SK-N-SH (cell line): ENCODE results near the gene FOXK2.

Experiments
- CTCF ChIP-seq: fragments of 200-600 bp; sonication (generic); IDR thresholded peaks from 2 replicates; pipeline ENCODE4 v1.6.1; 2017; ENCODE audit warnings: antibody characterized with exemption, mild to moderate bottlenecking, moderate library complexity
- EZH2phosphoT487 ChIP-seq: fragments of 200-600 bp; sonication (generic); IDR thresholded peaks from 2 replicates; pipeline ENCODE4 v1.6.1; 2017; ENCODE audit warnings: low read depth, mixed run types, mild to moderate bottlenecking, antibody characterized with exemption, moderate library complexity, borderline replicate concordance
- FOXJ3 ChIP-seq: sonication (generic); formaldehyde crosslinking; IDR thresholded peaks from 2 replicates; pipeline ENCODE4 v1.5.1; 2020; ENCODE audit warnings: mild to moderate bottlenecking, missing genetic modification reagents
- FOXM1 ChIP-seq: IDR thresholded peaks from 2 replicates; pipeline ENCODE4 v1.4.0; 2012; ENCODE audit warnings: low read depth, mild to moderate bottlenecking
- GABPA ChIP-seq: IDR thresholded peaks from 2 replicates; pipeline ENCODE4 v1.4.0; 2012; ENCODE audit warnings: low read depth, mild to moderate bottlenecking
- JUND ChIP-seq: IDR thresholded peaks from 2 replicates; pipeline ENCODE4 v1.4.0; 2012
- MAX ChIP-seq: IDR thresholded peaks from 2 replicates; pipeline ENCODE4 v1.4.0; 2012; ENCODE audit warnings: low read depth
- MEF2A ChIP-seq: IDR thresholded peaks from 2 replicates; pipeline ENCODE4 v1.4.0; 2012; ENCODE audit warnings: low read depth, borderline replicate concordance
- PBX3 ChIP-seq: IDR thresholded peaks from 2 replicates; pipeline ENCODE4; 2012
- RCOR1 ChIP-seq: fragments of 150-350 bp; IDR thresholded peaks from 2 replicates; pipeline ENCODE4 v1.6.1; 2017; ENCODE audit warnings: antibody characterized with exemption, low read length
- RXRA ChIP-seq: IDR thresholded peaks from 2 replicates; pipeline ENCODE4 v1.4.0; 2012; ENCODE audit warnings: low read depth, mild to moderate bottlenecking, borderline replicate concordance
- TAF1 ChIP-seq: IDR thresholded peaks from 2 replicates; pipeline ENCODE4 v1.6.1; 2012; ENCODE audit warnings: low read depth, mild to moderate bottlenecking, low read length, moderate library complexity, borderline replicate concordance
- USF2 ChIP-seq: fragments of 150-350 bp; IDR thresholded peaks from 2 replicates; pipeline ENCODE4 v1.6.1; 2017; ENCODE audit warnings: antibody characterized with exemption, low read length, low read depth, borderline replicate concordance
- TF ChIP-seq, protein P1 (sequence below): IDR thresholded peaks from 2 replicates; pipeline ENCODE4 v1.6.1; 2012; ENCODE audit warnings: mild to moderate bottlenecking, low read depth, low read length, moderate library complexity

- TF ChIP-seq PBX3 (no peak), EZH2phosphoT487 (no peak), RCOR1 (no peak), JUND (no peak), CTCF (no peak), MEF2A (no peak), USF2 (no peak), FOXM1 (no peak), MAX (no peak), GABPA (no peak), FOXJ3 (no peak), RXRA (no peak), TAF1 (no peak)
- TF ChIP-seq, protein P1, sequence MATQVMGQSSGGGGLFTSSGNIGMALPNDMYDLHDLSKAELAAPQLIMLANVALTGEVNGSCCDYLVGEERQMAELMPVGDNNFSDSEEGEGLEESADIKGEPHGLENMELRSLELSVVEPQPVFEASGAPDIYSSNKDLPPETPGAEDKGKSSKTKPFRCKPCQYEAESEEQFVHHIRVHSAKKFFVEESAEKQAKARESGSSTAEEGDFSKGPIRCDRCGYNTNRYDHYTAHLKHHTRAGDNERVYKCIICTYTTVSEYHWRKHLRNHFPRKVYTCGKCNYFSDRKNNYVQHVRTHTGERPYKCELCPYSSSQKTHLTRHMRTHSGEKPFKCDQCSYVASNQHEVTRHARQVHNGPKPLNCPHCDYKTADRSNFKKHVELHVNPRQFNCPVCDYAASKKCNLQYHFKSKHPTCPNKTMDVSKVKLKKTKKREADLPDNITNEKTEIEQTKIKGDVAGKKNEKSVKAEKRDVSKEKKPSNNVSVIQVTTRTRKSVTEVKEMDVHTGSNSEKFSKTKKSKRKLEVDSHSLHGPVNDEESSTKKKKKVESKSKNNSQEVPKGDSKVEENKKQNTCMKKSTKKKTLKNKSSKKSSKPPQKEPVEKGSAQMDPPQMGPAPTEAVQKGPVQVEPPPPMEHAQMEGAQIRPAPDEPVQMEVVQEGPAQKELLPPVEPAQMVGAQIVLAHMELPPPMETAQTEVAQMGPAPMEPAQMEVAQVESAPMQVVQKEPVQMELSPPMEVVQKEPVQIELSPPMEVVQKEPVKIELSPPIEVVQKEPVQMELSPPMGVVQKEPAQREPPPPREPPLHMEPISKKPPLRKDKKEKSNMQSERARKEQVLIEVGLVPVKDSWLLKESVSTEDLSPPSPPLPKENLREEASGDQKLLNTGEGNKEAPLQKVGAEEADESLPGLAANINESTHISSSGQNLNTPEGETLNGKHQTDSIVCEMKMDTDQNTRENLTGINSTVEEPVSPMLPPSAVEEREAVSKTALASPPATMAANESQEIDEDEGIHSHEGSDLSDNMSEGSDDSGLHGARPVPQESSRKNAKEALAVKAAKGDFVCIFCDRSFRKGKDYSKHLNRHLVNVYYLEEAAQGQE = no peak
Observed at GRCh38 chr17:82470065-82470464, 49.5 kb upstream of the FOXK2 start.
